GM19351 (cell line): ENCODE results near the gene USP1.

Experiments used
- ATAC-seq: cut with Tn5 transposase; IDR thresholded peaks from one replicate; pipeline ENCODE4 v1.9.1; 2021; ENCODE audit warnings: mild to moderate bottlenecking, moderate library complexity; ENCODE audit not compliant: unreplicated experiment

USP1 gene

DNA sequence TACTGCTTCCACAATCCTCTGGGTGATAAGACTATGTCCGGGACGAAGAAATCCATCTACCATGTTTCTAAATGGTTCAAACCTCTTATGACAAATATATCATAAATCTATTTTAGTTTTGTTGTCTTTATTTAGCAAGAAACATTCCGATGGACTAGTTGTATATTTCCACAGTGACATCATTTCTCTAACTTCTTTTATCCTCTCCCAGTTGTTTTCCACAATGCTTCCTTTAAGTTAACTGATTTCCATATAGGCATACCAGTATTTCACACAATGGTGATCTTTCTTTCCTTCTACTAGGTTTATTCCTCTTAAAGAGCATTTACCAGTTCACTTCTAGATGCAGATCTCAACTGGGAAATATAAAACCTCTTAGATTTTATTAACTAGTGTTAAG, 44.8 kb downstream of the USP1 start:
- ATAC-seq: no peak

DNA sequence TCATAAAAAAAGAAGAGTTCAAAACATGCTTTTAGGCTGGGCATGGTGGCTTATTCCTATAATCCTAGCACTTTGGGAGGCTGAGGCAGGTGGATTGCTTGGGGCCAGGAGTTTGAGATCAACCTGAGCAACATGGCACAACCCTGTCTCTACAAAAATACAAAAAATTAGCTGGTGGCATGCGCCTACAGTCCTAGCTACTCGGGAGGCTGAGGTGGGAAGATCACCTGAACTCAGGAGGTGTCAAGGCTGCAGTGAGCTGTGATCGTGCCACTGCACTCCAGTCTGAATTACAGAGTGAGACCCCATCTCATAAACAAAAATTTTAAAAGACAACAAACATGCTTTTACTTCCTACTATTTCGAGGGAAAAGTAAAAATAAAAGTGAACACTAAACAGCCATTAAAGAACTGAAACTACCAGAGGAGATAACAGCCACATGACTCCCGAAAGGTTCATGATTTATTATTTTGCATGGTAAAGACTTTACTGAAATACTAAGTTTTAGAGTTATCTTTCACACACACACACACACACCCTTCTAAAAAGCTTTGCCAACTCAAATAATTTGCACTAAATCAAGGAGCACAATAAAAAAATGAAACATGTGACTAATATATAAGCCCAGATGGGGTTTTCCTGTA, 48.1 kb downstream of the USP1 start:
- ATAC-seq: no peak

GRCh38 chr1:62487956-62488355, 51.1 kb downstream of the USP1 start:
- ATAC-seq: no peak

DNA sequence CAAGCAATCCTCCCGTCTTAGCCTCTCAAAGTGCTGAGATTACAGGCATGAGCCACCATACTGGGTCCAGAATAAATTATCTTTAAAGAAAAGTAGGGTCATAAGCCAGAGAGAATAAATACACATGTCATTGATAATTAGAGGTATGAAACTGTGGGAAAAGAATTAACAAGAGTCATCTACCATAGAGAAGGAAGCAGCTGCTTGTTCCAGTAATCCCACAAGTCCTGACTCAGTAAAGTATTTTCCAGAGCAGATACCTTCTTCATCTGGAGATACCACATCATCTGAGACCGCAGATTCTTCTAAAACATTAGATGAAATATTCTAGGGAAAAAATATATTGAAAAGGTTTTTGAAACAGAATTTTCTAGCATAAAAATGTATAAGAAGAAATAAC, 55.7 kb downstream of the USP1 start:
- ATAC-seq: no peak

DNA sequence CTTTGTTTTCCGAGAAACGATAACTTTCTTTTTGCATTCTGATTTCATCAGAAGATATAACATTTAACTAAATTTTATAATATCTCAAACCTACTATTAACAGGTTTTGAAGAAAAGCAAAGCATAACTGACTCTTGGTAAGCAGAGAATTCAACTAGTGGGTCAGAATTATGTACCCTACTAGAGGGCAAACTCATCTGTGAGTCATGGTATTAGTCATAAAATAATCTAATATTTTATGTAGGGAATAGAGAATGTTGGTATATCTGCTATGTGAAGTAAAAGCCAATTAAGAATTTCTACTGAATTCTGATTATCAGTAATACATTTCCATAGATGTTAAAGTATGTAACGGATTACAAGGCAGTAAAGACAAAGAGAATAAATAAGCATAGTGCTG, 56.8 kb downstream of the USP1 start:
- ATAC-seq: no peak

DNA sequence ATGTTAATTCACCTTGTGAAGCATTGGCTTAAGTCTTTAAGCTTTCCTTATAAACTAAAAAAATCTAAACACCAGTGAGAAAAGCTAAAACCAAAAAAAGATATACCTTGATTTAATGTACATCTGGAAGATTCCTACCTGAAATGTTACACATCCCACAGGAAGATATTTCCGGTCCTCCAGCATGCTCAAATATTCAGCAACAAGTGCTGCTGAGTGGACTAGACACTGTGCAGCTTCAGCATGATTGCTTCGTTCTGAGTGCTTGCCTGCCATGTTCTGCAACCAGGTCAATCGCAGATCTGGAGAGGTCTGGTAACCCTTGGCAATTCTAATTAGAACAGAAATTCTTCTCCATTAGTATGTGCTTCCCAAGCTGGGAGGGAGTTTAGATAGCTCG, 57.3 kb downstream of the USP1 start:
- ATAC-seq: no peak

- ATAC-seq: no peak
Observed at GRCh38 chr1:62500210-62500609, 63.4 kb downstream of the USP1 start.
